GM18951 (cell line): ENCODE measurements around the gene ZNF618.

Experiments used
- POLR2A ChIP-seq: IDR thresholded peaks from 4 replicates; pipeline ENCODE4 v1.6.1; 2011; ENCODE audit warnings: mild to moderate bottlenecking; ENCODE audit not compliant: insufficient read length, insufficient read depth; ENCODE audit errors: extremely low read depth
- in situ Hi-C: fragments of 300-500 bp; cut with MboI; formaldehyde crosslinking; loops from one replicate; pipeline ENCODE4 v1.12.0; 2022; ENCODE audit warnings: low sequenced_read_pairs, mixed read lengths, inconsistent platforms; ENCODE audit not compliant: unreplicated experiment

The ZNF618 gene

DNA sequence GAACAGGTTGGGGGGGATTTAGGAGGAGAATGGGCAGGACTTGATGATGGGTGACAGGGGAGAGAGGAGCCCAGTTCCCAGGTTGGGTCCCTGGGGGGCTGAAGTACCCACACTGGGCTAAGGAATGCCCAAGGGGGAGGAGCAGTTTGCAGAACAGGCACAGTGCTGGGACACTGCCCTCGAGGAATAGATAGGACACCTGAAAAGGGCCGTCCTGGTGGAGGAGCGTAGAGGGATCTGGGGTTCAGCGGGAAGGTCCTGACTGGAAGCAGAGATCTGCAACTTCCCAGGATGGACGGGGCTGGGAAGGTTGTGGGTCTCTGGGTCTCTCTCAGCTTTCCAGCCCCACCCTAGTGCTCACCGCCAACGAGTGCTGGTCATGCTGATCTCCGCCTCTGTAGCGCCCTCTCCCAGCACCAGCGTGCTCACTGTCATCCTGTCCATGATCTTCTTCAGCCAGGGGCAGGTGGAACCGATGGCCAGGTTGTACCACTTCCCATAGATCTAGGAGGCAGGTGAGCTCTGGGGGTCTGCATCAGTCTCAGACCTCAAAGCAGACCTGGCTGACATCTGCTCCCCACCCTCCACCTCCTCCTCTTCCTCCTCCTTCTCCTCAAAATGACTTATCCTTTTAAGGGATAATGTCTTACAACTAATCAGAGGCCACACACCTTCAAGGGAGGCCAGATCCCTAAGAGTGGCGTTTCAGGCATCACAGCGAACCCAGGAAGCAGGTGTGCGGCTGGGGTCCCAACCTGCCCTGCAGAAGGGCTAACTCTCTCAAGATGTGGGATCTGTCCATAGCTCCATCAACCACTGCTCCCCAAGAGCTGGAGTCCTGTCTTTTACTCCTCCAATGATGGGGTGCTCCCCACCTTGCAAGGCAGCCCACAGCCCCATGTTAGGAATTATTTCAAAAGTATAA is 200.4 kb downstream of the ZNF618 start:
- in situ Hi-C loops = no loop called here
- TF ChIP-seq POLR2A = no peak

DNA sequence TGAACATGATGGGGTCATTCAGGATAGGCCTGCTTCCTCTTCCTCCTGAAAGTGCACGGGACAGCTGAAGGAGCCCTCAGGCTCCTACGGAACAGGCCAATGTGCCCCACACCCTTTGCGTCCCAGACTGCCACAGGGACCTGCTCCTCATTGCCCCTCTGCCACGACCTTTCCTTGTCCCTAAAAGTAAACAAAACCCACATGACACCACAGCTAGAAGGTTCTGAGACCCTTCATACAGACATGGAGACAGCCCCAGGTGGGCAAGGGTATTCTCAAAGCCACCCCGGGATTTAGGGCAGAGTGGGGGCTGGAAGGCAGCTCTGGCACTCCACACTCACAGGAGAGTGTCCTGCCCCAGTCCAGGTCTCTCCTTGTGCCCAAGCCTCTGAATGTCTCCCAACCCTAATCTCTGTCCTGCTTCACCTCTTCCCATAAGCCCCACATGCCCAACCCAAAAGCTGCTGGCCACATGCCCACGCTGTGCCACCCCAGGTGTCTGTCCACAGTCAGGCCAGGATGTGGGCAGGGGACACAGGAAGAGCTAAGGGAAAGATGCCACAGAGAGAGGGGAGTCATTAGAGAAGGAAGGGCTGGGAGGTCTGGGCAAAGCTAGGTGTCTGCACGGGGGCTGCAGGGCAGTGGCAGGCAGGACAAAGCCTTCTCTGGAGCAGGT is 201.2 kb downstream of the ZNF618 start:
- TF ChIP-seq POLR2A = no peak
- in situ Hi-C loops = no loop called here

DNA sequence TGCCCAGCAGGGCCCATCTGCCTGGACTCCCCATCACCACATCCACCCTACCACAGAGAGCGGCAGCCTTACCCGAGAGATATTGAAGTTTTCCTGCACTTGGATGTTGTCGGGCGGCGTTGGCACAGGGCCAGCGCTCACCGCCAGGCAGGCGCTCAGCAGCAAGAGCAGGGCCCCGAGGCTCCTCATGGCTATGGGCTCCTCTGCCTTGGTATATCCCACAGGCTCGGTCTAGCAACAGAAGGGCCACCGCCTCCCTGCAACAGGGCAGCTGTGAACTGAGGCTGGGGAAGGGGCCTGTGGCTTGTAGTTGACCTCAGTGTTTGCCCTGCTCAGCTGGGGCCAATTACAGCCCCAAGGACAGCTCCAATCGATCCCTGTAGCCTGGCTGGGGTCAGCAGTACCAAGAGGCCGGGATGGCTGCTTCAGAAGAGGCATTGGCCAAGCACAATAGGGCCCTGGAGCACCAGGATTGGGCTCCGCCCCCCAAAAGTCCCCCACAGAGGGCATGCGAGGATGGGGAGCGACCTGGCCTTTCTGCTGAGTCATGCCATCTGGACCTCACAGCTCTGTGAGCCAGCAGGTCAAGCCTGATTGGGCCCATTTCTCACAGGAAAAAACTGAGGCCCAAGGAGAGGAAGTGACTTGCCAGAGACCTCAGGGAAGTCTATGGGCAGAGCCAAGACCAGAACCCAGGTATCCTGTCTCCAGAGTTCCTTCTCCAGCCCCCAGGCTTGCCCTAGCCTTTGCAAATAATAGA is 202.1 kb downstream of the ZNF618 start, which contains the start of gene AMBP:
Gene AMBP, minus strand, starts transcription at position 280 of the 760 bp plus-strand sequence. Its CDS starts 91 bp downstream, at position 189.
- TF ChIP-seq POLR2A = no peak
- in situ Hi-C loops = no loop called here

DNA sequence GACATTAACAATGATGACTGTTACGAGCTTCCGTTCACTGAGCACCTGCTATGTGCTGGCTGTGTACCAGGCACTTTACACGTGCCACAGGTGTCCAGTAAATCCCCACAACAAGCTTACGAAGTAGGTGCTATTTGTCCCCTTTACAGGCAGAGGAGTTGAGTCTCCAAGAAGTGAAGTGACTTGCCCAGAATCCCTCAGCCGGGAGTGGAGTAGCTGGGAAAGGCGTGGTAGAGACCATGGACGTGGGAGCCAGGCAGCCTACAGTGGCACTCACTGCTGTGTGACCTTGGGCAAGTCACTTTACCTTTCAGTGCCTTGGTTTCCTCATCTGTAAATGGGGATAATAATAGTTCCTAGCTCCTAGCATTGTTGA is 202.7 kb downstream of the ZNF618 start:
- in situ Hi-C loops = no loop called here
- no peak for TF ChIP-seq POLR2A

DNA sequence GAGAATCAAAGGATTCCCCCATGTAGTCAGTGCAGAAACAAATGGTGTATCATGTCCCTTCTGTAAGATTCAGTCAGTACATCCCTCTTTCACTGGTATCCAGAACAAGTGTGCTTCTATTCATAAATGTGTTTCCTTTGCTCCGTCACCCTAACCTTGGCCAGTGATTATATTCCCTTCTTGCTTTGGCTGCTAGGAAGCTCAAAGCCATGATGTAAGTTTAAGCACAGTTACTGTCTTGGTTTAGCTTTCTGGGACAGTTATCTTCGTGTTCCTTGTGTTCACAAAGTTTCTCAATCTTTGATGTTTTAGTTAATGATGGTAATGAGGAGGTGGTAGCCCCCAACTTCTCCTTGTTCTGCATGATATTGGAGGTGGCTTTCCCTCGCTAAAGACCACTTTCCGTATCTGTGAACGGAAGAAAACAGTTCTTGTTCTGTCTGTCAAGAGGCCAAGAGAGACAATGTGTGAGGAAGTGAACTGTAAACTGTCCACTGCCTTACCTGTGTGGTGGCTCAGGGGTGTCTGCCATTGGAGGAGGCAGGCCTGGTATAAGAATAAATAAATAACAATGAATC is 204.2 kb downstream of the ZNF618 start:
- in situ Hi-C loops = loop anchor here (10.0 kb wide), 1 partner anchor 205 kb away; no protein-coding TSS in a partner anchor
- TF ChIP-seq POLR2A = no peak

DNA sequence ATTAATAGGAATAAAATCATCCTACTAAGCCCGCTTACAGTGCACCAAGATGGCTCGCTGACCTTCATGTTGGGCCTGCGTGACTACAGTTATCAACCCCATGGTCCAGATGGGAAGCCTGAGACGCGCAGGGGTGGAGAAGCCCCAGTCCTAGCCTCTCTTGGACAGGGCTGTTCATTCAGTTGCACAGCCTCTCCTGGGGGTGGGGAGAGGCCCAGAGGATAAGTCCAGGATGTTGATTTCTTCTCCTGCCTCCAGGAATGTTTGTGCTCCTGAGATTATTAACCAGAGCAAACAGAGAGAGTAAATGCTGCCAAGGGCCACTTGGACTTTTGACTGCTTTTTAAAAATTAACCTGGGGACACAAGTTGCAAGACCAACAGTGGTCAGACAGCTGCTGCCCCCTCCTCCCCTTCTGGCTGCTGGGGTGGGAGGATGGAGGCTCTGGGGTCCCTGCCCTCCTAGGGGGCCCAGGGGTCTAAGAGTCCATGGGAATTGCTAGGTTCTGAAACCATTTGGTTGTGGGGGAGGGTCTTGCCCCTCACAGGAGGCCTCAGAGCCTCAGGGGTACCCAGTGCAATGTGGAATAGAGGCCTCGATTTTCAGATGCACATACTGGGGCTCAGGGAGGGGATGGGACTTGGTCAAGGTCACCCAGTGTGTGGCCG is 204.8 kb downstream of the ZNF618 start:
- in situ Hi-C loops = loop anchor here (10.0 kb wide), 1 partner anchor 204 kb away; no protein-coding TSS in a partner anchor
- no peak for TF ChIP-seq POLR2A

DNA sequence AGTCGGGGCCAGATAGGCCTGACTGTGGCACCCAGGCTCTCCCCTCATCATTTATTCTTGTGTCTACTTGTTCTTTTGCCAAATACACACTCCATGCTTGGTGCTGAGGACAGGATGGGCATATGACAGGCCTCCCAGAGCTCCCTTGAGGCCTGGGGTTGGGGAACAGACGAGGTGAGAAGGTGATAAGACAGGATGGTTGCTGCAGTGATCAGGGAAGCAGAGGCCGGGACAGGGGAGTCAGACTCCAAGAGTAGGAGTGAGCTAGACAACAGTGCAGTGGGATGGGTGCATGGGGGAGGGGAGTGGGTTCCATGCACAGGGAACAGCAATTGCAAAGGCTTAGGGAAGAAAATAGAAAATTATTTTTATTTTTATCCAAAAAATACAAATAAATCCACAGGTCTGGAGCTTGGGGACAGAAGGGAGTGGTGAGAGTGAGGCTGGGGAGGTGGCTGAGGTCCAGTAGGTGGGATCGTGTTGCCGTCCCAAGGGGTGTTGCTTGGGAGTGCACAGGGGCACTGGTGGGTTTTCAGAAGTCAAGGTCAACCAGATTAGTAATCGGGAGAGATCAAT is 205.4 kb downstream of the ZNF618 start:
- in situ Hi-C loops = loop anchor here (10.0 kb wide), 1 partner anchor 203 kb away; no protein-coding TSS in a partner anchor
- TF ChIP-seq POLR2A = no peak

DNA sequence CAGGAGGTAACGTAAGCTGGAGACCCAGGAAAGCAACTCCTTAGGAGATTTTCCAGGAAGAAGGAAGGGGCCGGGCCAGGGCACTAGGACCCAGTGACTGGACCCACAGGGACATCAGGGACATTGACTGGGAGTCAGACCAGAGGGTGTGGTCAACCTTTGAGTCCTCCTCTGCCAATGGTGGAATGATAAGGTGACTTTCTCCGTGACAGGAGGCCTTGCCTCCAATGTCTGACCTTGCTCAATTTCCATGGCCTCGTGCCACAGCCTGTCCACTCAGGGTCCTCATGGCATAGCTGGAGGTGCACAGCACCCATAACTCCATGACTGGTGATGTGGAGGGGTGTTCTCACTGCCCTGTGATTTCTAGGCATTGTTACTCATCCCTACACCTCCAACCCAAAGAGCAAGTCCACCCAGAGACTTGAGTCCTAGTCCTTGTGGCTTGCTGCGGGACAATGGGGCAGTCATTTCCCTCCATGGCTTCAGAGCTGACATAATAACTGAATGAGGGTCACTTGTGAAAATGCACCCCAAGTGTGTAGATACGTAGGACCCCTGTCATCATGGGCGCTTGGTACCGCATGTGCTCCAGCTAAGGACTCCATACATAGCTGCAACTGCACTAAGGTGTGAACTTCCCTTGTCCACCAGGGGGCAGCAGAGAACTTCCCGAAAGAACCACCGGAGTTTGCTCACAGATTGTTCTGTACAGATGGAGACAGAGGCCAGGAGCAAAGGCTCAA is 206.1 kb downstream of the ZNF618 start:
- in situ Hi-C loops = loop anchor here (10.0 kb wide), 1 partner anchor 203 kb away; no protein-coding TSS in a partner anchor
- TF ChIP-seq POLR2A = no peak

DNA sequence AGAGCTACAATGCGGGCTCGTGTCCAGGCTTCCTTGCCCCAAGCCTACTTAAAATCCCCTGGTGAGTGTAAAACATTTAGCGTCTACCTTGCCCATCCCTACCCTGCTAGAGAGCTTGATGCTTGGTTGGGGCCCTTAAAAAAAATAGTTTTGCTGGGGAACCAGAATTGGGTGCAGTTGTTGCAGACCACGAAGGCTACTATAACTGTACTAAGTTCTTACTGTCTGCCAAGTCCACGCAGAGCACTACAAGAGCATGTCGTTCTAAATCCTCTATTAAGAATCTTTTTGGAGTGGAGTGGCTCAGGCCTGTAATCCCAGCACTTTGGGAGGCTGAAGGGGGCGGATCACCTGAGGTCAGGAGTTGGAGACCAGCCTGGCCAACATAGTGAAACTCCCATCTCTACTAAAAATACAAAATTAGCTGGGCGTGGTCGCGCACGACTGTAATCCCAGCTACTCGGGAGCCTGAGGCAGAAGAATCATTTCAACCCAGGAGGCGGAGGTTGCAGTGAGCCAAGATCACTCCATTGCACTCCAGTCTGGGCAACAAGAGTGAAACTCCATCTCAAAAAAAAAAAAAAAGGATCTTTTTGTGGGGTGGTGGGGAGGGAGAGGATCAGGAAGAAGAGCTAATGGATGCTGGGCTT is 206.8 kb downstream of the ZNF618 start:
- in situ Hi-C loops = loop anchor here (10.0 kb wide), 1 partner anchor 202 kb away; no protein-coding TSS in a partner anchor

DNA sequence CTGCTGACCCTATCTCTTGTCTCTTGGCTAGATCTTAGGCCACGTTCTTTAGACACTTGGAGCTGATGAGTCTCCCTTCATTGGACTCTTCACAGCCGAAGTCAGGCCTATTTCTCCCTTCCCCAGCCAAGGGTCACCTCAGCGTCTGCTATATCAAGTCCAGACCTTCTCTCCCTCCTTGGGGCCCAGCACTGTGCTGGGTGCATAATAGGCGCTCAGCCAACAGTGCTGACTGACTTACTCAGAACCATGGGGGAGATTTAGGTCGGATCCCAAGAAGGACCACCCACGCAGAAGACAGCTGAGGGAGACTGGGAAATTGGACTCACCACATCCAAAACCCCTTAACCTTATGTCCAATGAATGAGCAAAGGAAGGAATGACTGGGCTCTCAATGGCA is 207.6 kb downstream of the ZNF618 start:
- no peak for TF ChIP-seq POLR2A
- in situ Hi-C loops = loop anchor here (10.0 kb wide), 1 partner anchor 201 kb away; no protein-coding TSS in a partner anchor

DNA sequence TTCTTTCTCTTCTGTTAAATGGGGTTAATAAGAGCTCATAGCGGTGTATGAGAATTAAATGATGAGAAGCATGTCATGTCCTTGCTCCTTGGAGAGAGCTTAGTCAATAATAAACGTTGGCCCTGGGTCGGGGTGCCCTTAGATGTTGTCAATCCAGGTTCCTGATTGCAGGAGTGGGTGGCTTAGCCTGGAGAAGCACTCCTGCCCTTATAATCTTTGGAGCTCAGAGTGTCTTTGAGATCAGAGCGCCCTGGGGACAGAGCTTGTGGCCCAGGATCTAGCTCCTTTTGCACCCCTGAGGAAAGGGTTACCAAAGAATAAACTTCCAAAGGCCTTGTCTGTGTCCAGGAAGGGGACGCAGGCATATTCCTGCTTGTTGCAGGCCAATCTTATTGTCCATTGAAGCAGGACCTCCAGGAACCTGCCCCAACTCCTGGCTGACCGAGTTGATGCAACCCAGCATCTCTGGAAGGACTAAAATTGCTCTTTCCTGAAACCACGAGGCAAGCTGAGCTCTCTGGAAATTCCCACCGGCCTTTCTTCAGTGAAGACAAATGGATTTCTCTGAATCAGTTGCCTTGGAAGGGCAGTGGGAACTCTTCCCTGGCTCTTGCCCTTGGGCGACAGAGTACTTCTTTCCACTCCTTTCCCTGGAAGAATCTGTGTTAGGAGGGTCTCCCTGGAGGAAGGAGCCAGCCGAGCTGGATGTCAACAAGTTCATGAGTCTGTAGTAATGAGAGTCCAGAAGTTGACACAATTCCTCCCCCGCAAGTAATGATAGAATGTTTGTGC is 208.4 kb downstream of the ZNF618 start:
- in situ Hi-C loops = loop anchor here (10.0 kb wide), 1 partner anchor 200 kb away; no protein-coding TSS in a partner anchor
- TF ChIP-seq POLR2A = no peak
